Type B pancreatic cell (in vitro differentiated cells): Measurements from ENCODE around the gene PHLDA2. TPM values are rescaled to one million over a fixed set of nuclear protein-coding genes. Genes with fewer than 3 reads are reported as not detected.
A peak's percentile ranks its signal among the peaks of the same experiment; 100 is the strongest.

Source experiments
- DNase-seq: peaks from one replicate; pipeline ENCODE4 v3.0.0; 2021; ENCODE audit warnings: mixed read lengths; ENCODE audit not compliant: unreplicated experiment; ENCODE audit errors: extremely low spot score
- H3K27ac Mint-ChIP-seq: 2 replicates; pipeline ENCODE4 v1.8.0; 2021; ENCODE audit warnings: mild to moderate bottlenecking, mixed read lengths
- H3K27me3 Mint-ChIP-seq: 2 replicates; pipeline ENCODE4 v1.8.0; 2021; ENCODE audit warnings: mixed read lengths
- H3K36me3 Mint-ChIP-seq: 2 replicates; pipeline ENCODE4 v1.8.0; 2021; ENCODE audit warnings: mixed read lengths
- H3K4me1 Mint-ChIP-seq: one replicate; pipeline ENCODE4 v1.8.0; 2021; ENCODE audit warnings: mixed read lengths; ENCODE audit not compliant: unreplicated experiment
- H3K4me3 Mint-ChIP-seq: 2 replicates; pipeline ENCODE4 v1.8.0; 2021; ENCODE audit warnings: mild to moderate bottlenecking, mixed read lengths
- H3K9me3 Mint-ChIP-seq: 2 replicates; pipeline ENCODE4 v1.8.0; 2021; ENCODE audit warnings: mixed read lengths
- total RNA-seq: library from RNA; stranded (reverse); gene quantifications from 2 replicates; pipeline ENCODE4 v1.2.1, GENCODE V29; 2021; ENCODE audit warnings: low replicate concordance
- TF ChIP-seq, protein P1 (sequence below): fragments of 200-600 bp; sonication (generic); conservative IDR thresholded peaks from 2 replicates; pipeline ENCODE4 v1.5.0; 2021; ENCODE audit warnings: antibody characterized with exemption, mild to moderate bottlenecking

The PHLDA2 gene
- total RNA-seq, 1 donor from 2014 or later: 3.7 TPM

DNA sequence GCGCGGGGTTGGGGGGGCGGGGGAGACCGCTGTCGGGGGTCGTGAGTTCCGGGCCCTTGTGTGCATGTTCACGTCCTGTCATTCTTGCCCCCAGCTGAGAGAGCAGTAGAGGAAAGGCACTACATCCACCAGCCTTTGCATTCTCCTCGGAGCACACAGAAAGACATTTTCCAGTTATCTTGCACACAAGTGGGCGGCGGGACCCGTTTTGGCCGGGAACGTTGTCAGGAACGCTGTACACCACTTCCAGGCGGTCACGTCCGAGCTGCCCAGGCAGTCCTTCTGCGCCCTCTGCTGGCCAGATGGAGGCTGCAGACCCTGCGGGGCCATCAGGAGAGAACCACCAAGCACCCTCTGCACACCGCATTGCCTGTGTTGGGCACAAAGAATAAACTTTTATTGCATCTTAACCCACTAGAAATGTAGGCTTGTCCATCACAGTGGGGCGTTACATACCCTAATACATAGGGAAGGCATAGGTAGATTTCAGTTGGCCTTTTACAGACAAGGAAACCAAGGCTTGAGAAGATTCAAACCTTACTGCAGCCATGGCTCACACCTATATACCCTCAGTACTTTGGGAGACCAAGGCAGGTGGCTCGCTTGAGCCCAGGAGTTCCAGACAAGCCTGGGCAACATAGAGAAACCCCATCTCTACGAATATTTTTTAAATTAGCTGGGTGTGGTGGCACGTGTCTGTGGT is 40.8 kb downstream of the PHLDA2 start:
- DNase-seq: peak; percentile 95
- Mint-ChIP-seq H3K27ac (peak overlapping the region; percentile 59), H3K9me3 (no peaks in the 10 kb centered on the region), H3K36me3 (no peaks in the 10 kb centered on the region), H3K4me3 (peak overlapping the region; percentile 34), H3K4me1 (peaks cover 7% of the 10 kb centered on the region), H3K27me3 (peaks cover 3% of the 10 kb centered on the region)
- TF ChIP-seq, protein P1, sequence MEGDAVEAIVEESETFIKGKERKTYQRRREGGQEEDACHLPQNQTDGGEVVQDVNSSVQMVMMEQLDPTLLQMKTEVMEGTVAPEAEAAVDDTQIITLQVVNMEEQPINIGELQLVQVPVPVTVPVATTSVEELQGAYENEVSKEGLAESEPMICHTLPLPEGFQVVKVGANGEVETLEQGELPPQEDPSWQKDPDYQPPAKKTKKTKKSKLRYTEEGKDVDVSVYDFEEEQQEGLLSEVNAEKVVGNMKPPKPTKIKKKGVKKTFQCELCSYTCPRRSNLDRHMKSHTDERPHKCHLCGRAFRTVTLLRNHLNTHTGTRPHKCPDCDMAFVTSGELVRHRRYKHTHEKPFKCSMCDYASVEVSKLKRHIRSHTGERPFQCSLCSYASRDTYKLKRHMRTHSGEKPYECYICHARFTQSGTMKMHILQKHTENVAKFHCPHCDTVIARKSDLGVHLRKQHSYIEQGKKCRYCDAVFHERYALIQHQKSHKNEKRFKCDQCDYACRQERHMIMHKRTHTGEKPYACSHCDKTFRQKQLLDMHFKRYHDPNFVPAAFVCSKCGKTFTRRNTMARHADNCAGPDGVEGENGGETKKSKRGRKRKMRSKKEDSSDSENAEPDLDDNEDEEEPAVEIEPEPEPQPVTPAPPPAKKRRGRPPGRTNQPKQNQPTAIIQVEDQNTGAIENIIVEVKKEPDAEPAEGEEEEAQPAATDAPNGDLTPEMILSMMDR: peak; percentile 96

DNA sequence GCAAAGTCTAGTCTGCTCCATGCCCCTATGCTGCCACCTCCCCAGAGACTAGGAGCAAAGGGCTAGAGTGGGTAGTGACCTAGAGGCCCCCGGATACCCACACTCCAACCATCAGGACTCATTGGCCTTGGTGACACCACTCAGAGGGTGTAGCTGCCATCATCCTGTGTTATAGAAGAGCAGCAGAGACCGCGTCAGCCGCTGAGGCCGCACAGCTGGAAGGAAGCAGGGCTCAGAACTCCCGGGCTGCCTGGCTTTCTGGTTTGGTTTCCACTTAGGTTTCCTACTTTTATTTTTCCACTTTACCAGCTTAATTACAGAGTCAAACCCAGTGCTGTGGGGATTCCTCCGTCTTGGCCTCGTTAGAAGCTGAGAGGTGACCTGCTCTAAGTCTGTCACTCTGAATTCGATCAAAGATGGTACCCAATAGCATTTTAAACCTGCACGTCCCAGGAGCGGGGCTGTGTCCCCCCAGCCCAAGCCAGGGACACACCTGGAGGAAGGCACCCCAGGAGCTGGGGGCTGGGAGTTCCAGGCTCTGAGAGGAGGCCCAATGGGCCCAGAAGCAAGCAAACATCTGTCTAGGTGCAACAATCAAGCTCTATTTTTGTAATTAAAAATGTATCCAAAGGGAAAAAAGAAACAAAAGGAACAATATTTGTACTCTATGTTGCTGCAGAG is 41.6 kb downstream of the PHLDA2 start:
- peak overlapping the region; percentile 47 for H3K4me3 Mint-ChIP-seq
- H3K27me3 Mint-ChIP-seq: peaks cover 7% of the 10 kb centered on the region
- DNase-seq: no peak
- peak overlapping the region; percentile 83 for H3K27ac Mint-ChIP-seq
- H3K4me1 Mint-ChIP-seq: peaks cover 14% of the 10 kb centered on the region
- TF ChIP-seq, protein P1: no peak
- H3K36me3 Mint-ChIP-seq: peaks cover 4% of the 10 kb centered on the region
- no peaks in the 10 kb centered on the region for H3K9me3 Mint-ChIP-seq

DNA sequence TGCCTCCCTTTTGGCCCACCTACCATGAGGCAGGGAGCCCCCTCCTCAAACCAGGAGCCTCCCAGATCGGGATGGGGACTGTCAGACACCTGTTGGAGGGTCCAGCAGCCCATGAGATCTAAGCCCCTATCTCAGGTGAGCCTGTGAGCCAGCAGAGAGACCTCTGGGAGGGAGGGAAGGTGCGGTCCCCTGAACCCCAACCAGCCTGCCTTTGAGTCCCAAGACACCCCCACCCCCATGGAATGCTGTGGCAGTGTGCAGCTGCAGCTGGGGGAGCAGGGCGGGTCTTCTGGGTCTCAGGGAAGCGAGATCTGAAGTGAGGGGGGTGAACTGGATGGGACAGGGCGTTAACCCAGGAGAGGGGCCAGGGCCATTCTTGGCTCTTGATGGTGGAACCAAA is 42.3 kb downstream of the PHLDA2 start:
- Mint-ChIP-seq H3K27ac (peak overlapping the region; percentile 83), H3K9me3 (no peaks in the 10 kb centered on the region), H3K36me3 (peaks cover 4% of the 10 kb centered on the region), H3K4me3 (peak overlapping the region; percentile 76), H3K27me3 (peaks cover 7% of the 10 kb centered on the region), H3K4me1 (peaks cover 20% of the 10 kb centered on the region)
- no peak for DNase-seq
- TF ChIP-seq, protein P1: no peak

- peak overlapping the region; percentile 76 for H3K4me3 Mint-ChIP-seq
- H3K9me3 Mint-ChIP-seq: no peaks in the 10 kb centered on the region
- peaks cover 4% of the 10 kb centered on the region for H3K36me3 Mint-ChIP-seq
- DNase-seq: no peak
- H3K27me3 Mint-ChIP-seq: peaks cover 7% of the 10 kb centered on the region
- H3K4me1 Mint-ChIP-seq: peaks cover 20% of the 10 kb centered on the region
- H3K27ac Mint-ChIP-seq: peak overlapping the region; percentile 83
- TF ChIP-seq, protein P1: peak; percentile 46
Measured at GRCh38 chr11:2886191-2886894, 42.9 kb downstream of the PHLDA2 start.

GRCh38 chr11:2885678-2886081 is 43.5 kb downstream of the PHLDA2 start, which contains the start of gene CDKN1C:
TSS of gene CDKN1C (minus strand) at chr11:2885775. CDS start at chr11:2885456, 319 bp downstream.
- Mint-ChIP-seq H3K27me3 (peaks cover 7% of the 10 kb centered on the region), H3K27ac (peak within 1 kb of the TSS; percentile 86), H3K4me3 (peak within 1 kb of the TSS; percentile 95), H3K9me3 (no peaks in the 10 kb centered on the region), H3K36me3 (peaks cover 4% of the 10 kb centered on the region), H3K4me1 (peaks cover 23% of the 10 kb centered on the region)
- TF ChIP-seq, protein P1: no peak
- peak; percentile 95 for DNase-seq
